Liver (tissue), 9 donors: ENCODE results near the gene CDIPT. TPM values are rescaled to one million over a fixed set of nuclear protein-coding genes. Genes with fewer than 3 reads are reported as not detected.

Experiments
- DNase-seq: peaks from one replicate; pipeline ENCODE4 v3.0.0-alpha.2; 2017; ENCODE audit warnings: low spot score
- H3K27ac ChIP-seq, 2 donors: one replicate each; pipeline ENCODE4 v1.7.0; 2013; ENCODE audit warnings: inconsistent platforms in 2 of 2, low read length in 2 of 2, control low read depth in 1 of 2, low read depth in 1 of 2, mild to moderate bottlenecking in 1 of 2
- H3K27me3 ChIP-seq, 4 donors: one replicate each; pipeline versions ENCODE4 v1.6.1 to v1.7.0; 2013; ENCODE audit warnings: low read length in 3 of 4, inconsistent platforms in 1 of 4, mild to moderate bottlenecking in 1 of 4, moderate library complexity in 1 of 4; ENCODE audit not compliant: control insufficient read depth in 4 of 4, insufficient read depth in 4 of 4
- H3K36me3 ChIP-seq, 4 donors: one replicate each; pipeline versions ENCODE4 v1.6.1 to v1.7.0; 2013; ENCODE audit warnings: low read length in 3 of 4, mild to moderate bottlenecking in 3 of 4, low read depth in 1 of 4, moderate library complexity in 1 of 4; ENCODE audit not compliant: control insufficient read depth in 4 of 4, insufficient read depth in 3 of 4
- H3K4me1 ChIP-seq, 4 donors: one replicate each; pipeline versions ENCODE4 v1.6.1 to v1.7.0; 2013; ENCODE audit warnings: low read length in 3 of 4, mild to moderate bottlenecking in 3 of 4, moderate library complexity in 1 of 4; ENCODE audit not compliant: control insufficient read depth in 4 of 4, insufficient read depth in 4 of 4
- H3K4me3 ChIP-seq, 3 donors: one replicate each; pipeline versions ENCODE4 v1.6.1 to v1.7.0; 2013; ENCODE audit warnings: low read length in 3 of 3, control low read depth in 1 of 3, low read depth in 1 of 3, mild to moderate bottlenecking in 1 of 3
- H3K9ac ChIP-seq, 2 donors: one replicate each; pipeline ENCODE4 v1.7.0; 2013; ENCODE audit warnings: low read length in 2 of 2, mild to moderate bottlenecking in 2 of 2, moderate library complexity in 2 of 2, control low read depth in 1 of 2, low read depth in 1 of 2
- H3K9me3 ChIP-seq, 4 donors: one replicate each; pipeline versions ENCODE4 v1.6.1 to v1.7.0; 2013; ENCODE audit warnings: low read length in 3 of 4; ENCODE audit not compliant: control insufficient read depth in 4 of 4
- CTCF ChIP-seq: fragments of 150-350 bp; IDR thresholded peaks from 2 replicates; pipeline ENCODE4 v1.5.1; 2017; ENCODE audit warnings: improper control_type of control experiment, low read depth, low read length; ENCODE audit not compliant: missing input control
- EGR1 ChIP-seq, 2 donors: IDR thresholded peaks; 2 replicates each; pipeline ENCODE4 v1.6.1; 2016 to 2018; ENCODE audit warnings: antibody characterized with exemption in 2 of 2, low read depth in 2 of 2
- GABPA ChIP-seq, 2 donors: IDR thresholded peaks in 1 of 2; conservative IDR thresholded peaks in 1 of 2; 2 replicates each; pipeline ENCODE4 v1.6.1; 2016; ENCODE audit warnings: antibody characterized with exemption in 2 of 2, mild to moderate bottlenecking in 1 of 2, moderate library complexity in 1 of 2
- HNF4A ChIP-seq, 2 donors: conservative IDR thresholded peaks; 2 replicates each; pipeline ENCODE4 v1.6.1; 2016; ENCODE audit warnings: antibody characterized with exemption in 2 of 2, mild to moderate bottlenecking in 2 of 2
- HNF4G ChIP-seq: IDR thresholded peaks from 2 replicates; pipeline ENCODE4 v1.6.1; 2016; ENCODE audit warnings: antibody characterized with exemption
- MAX ChIP-seq: IDR thresholded peaks from 2 replicates; pipeline ENCODE4 v1.6.1; 2016; ENCODE audit warnings: antibody characterized with exemption
- NR2F2 ChIP-seq: IDR thresholded peaks from 2 replicates; pipeline ENCODE4 v1.6.1; 2016; ENCODE audit warnings: antibody characterized with exemption
- RAD21 ChIP-seq, 2 donors: IDR thresholded peaks; 2 replicates each; pipeline ENCODE4 v1.6.1; 2016; ENCODE audit warnings: antibody characterized with exemption in 2 of 2, mild to moderate bottlenecking in 2 of 2
- REST ChIP-seq: IDR thresholded peaks from 2 replicates; pipeline ENCODE4 v1.6.1; 2016; ENCODE audit warnings: antibody characterized with exemption, mild to moderate bottlenecking
- RXRA ChIP-seq, 2 donors: IDR thresholded peaks; 2 replicates each; pipeline ENCODE4 v1.6.1; 2017 to 2018; ENCODE audit warnings: antibody characterized with exemption in 2 of 2, mild to moderate bottlenecking in 1 of 2
- SP1 ChIP-seq: IDR thresholded peaks from 2 replicates; pipeline ENCODE4 v1.6.1; 2018; ENCODE audit warnings: antibody characterized with exemption, mild to moderate bottlenecking
- TAF1 ChIP-seq: conservative IDR thresholded peaks from 2 replicates; pipeline ENCODE4 v1.6.1; 2016; ENCODE audit warnings: antibody characterized with exemption, mild to moderate bottlenecking
- ZBTB33 ChIP-seq: IDR thresholded peaks from 2 replicates; pipeline ENCODE4 v1.6.1; 2016; ENCODE audit warnings: antibody characterized with exemption
- WGBS: extraction: QIAGEN DNeasy Blood & Tissue Kit; methylation state at CpG from one replicate; pipeline ENCODE4 v1.1.7; 2013; 5-methylcytosine and 5-hydroxymethylcytosine counted together
- polyA plus RNA-seq, 2 donors: library from polyadenylated mRNA; stranded (reverse) in 1 of 2; unstranded in 1 of 2; fragments of 200-250 nt in 1 of 2; fragments of >200 nt in 1 of 2; fragmentation: Nextera tagmentation in 1 of 2; extraction: Ambion mirVana in 1 of 2; gene quantifications; one replicate each; pipeline versions ENCODE4 v1.2.1 to v1.2.3, GENCODE V29; 2013 to 2015
- total RNA-seq, 2 donors: library from RNA; depleted of rRNA; stranded (reverse); fragments of >200 nt; gene quantifications; one replicate each; pipeline ENCODE4 v1.2.3, GENCODE V29; 2014
- donor health status: healthy.
- donor health status: healthy.
- donor health status: healthy.
- donor health status: healthy.
- donor health status: healthy.

Gene CDIPT
- total and polyA plus RNA-seq, 4 donors: 31.4 to 102 (median 38.4) TPM

DNA sequence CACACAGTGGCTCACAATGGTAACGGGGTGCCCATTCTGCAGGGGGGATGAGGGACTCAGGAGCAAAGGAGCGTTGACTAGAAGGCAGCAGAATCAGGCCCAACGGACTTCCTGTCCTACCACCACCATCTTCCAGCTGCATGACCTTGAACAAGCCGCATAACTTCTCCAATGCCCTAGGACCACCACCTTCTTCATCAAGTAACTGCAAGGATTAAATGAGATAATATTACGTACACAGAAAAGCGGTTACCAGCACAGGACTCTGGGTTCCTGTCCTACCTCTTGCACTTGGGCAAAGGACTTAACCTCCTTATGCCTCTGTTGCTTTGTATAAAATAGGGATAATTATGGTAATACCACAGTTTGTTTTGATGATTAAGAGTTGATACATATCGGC lies 41.9 kb upstream of the CDIPT start:
- no peaks in the 10 kb centered on the region for H3K9me3 ChIP-seq
- TF ChIP-seq ZBTB33 (no peak), SP1 (no peak), CTCF (no peak), HNF4A (conservative IDR thresholded peaks at IDR 0.05) (no peak), MAX (no peak), HNF4G (no peak), EGR1 (IDR thresholded peaks at IDR 0.05; ENCODE audit: low read depth in 2 of 2) (no peak), REST (no peak), GABPA (IDR thresholded peaks at IDR 0.05 in 1 of 2, conservative IDR thresholded peaks at IDR 0.05 in 1 of 2) (no peak), TAF1 (no peak), NR2F2 (no peak), RXRA (IDR thresholded peaks at IDR 0.05) (no peak), RAD21 (IDR thresholded peaks at IDR 0.05) (no peak)
- H3K27ac ChIP-seq: no peak overlapping the region
- peaks cover 0 to 2% (median 0%) of the 10 kb centered on the region in 4 donors for H3K36me3 ChIP-seq
- H3K4me3 ChIP-seq: no peak overlapping the region
- peaks cover 0 to 7% (median 3%) of the 10 kb centered on the region in 4 donors for H3K4me1 ChIP-seq
- no peak overlapping the region for H3K9ac ChIP-seq
- 94% methylated on average over 7 of the region's 7 CpGs for WGBS
- DNase-seq: no peak
- no peaks in the 10 kb centered on the region for H3K27me3 ChIP-seq

GRCh38 chr16:29903590-29903989 lies 40.6 kb upstream of the CDIPT start:
- Histone ChIP-seq H3K4me1 (peaks cover 2 to 12% (median 6%) of the 10 kb centered on the region in 4 donors), H3K9ac (no peak overlapping the region), H3K36me3 (peaks cover 0 to 2% (median 0%) of the 10 kb centered on the region in 4 donors), H3K4me3 (no peak overlapping the region), H3K27ac (no peak overlapping the region), H3K9me3 (no peaks in the 10 kb centered on the region), H3K27me3 (no peaks in the 10 kb centered on the region)
- WGBS: 68% methylated on average over 4 of the region's 4 CpGs
- TF ChIP-seq TAF1 (no peak), SP1 (no peak)
- no peak for DNase-seq
